H1 (cell line): ENCODE results near the gene TGFB3. TPM values are rescaled to one million over a fixed set of nuclear protein-coding genes. Genes with fewer than 3 reads are reported as not detected.

Experiments
- CTCF ChIA-PET: fragments of 300-600 bp; sonication (Branson Sonifier 250); formaldehyde crosslinking; loops from one replicate; lab custom pipeline; 2021; ENCODE audit not compliant: partially characterized antibody; lab: Charles Lee
- POLR2A ChIA-PET: fragments of 300-600 bp; sonication (Branson Sonifier 250); formaldehyde crosslinking; loops from one replicate; lab custom pipeline; 2021; ENCODE audit warnings: inconsistent platforms; ENCODE audit not compliant: partially characterized antibody; lab: Charles Lee
- DNase-seq, 2 experiments: peaks; one replicate each; pipeline versions ENCODE4 v3.0.0 to v3.0.0-alpha.2; 2010 to 2022; ENCODE audit warnings: low spot score in 2 of 2, low read depth in 1 of 2, mixed read lengths in 1 of 2
- FAIRE-seq: peaks from 2 replicates; lab custom pipeline; 2011; peaks lifted over from hg19 to GRCh38; lab: Jason Lieb, UNC
- H2AFZ ChIP-seq: 2 replicates; pipeline ENCODE4 v1.8.1; 2012; ENCODE audit warnings: low read length, inconsistent platforms
- H2AK5ac ChIP-seq: 2 replicates; pipeline ENCODE4 v1.6.1; 2013; ENCODE audit warnings: low read depth, low read length
- H2BK120ac ChIP-seq: replicated peaks from 2 replicates; pipeline ENCODE3; 2013; ENCODE audit warnings: low read depth, low read length, inconsistent platforms
- H2BK12ac ChIP-seq: 2 replicates; pipeline ENCODE4 v1.6.1; 2013; ENCODE audit warnings: low read depth, low read length
- H2BK15ac ChIP-seq: 2 replicates; pipeline ENCODE4 v1.6.1; 2013; ENCODE audit warnings: low read length
- H2BK20ac ChIP-seq: 2 replicates; pipeline ENCODE4 v1.6.1; 2013; ENCODE audit warnings: low read length
- H2BK5ac ChIP-seq: 2 replicates; pipeline ENCODE4 v1.6.1; 2013; ENCODE audit warnings: low read depth, low read length
- H3K14ac ChIP-seq: 2 replicates; pipeline ENCODE4 v1.6.1; 2013; ENCODE audit warnings: inconsistent platforms; ENCODE audit not compliant: insufficient read length
- H3K18ac ChIP-seq: 2 replicates; pipeline ENCODE4 v1.6.1; 2013; ENCODE audit warnings: low read length; ENCODE audit errors: extremely low read depth
- H3K23ac ChIP-seq: 2 replicates; pipeline ENCODE4 v1.6.1; 2013; ENCODE audit warnings: inconsistent platforms; ENCODE audit not compliant: insufficient read length
- H3K23me2 ChIP-seq: 2 replicates; pipeline ENCODE4 v1.6.1; 2013; ENCODE audit warnings: low read depth, low read length
- H3K27ac ChIP-seq: 2 replicates; pipeline ENCODE4 v1.6.1; 2011; ENCODE audit warnings: low read depth, low read length, inconsistent platforms
- H3K27me3 ChIP-seq, 4 experiments: replicated peaks in 1 of 4; 1 replicate in 1 of 4; 2 replicates in 3 of 4; pipeline versions ENCODE4 v1.6.1 to v1.8.1; 2011 to 2013; ENCODE audit warnings: low read length in 3 of 4, mild to moderate bottlenecking in 3 of 4, inconsistent platforms in 2 of 4, mixed read lengths in 2 of 4, moderate library complexity in 1 of 4; ENCODE audit not compliant: control insufficient read depth in 3 of 4, insufficient read depth in 3 of 4; ENCODE audit errors: extremely low read depth in 1 of 4
- H3K36me3 ChIP-seq, 4 experiments: 2 replicates each; pipeline versions ENCODE4 v1.6.1 to v1.8.1; 2011 to 2013; ENCODE audit warnings: mild to moderate bottlenecking in 4 of 4, low read length in 3 of 4, moderate library complexity in 2 of 4, control low read depth in 1 of 4, inconsistent platforms in 1 of 4; ENCODE audit not compliant: insufficient read depth in 4 of 4, control insufficient read depth in 2 of 4
- H3K4ac ChIP-seq: replicated peaks from 2 replicates; pipeline ENCODE3; 2013; ENCODE audit warnings: low read length, low read depth, mixed read lengths, inconsistent platforms; ENCODE audit not compliant: insufficient read length
- H3K4me1 ChIP-seq, 4 experiments: replicated peaks in 1 of 4; 1 replicate in 1 of 4; 2 replicates in 3 of 4; pipeline versions ENCODE4 v1.6.1 to v1.8.1; 2011 to 2013; ENCODE audit warnings: low read length in 3 of 4, inconsistent platforms in 2 of 4, mixed read lengths in 1 of 4; ENCODE audit not compliant: insufficient read depth in 4 of 4, control insufficient read depth in 3 of 4
- H3K4me2 ChIP-seq, 2 experiments: 2 replicates each; pipeline versions ENCODE4 v1.6.1 to v1.8.1; 2011 to 2013; ENCODE audit warnings: low read depth in 2 of 2, low read length in 2 of 2, control low read depth in 1 of 2, inconsistent platforms in 1 of 2, mild to moderate bottlenecking in 1 of 2; ENCODE audit not compliant: insufficient read depth in 1 of 2
- H3K4me3 ChIP-seq, 4 experiments: fragments of 200-600, 300-600 bp in 1 of 4; sonication (generic), shearing (Covaris generic), sonication (Bioruptor Twin) in 1 of 4; 2 replicates each; pipeline versions ENCODE4 v1.5.1 to v1.8.1; 2011 to 2016; ENCODE audit warnings: low read length in 4 of 4, low read depth in 3 of 4, control low read depth in 2 of 4, inconsistent platforms in 2 of 4, mild to moderate bottlenecking in 2 of 4, mixed read lengths in 1 of 4, moderate library complexity in 1 of 4; ENCODE audit not compliant: insufficient read depth in 2 of 4; ENCODE audit errors: extremely low read depth in 1 of 4
- H3K56ac ChIP-seq: replicated peaks from 2 replicates; pipeline ENCODE3; 2013; ENCODE audit warnings: low read depth, mild to moderate bottlenecking, mixed read lengths, low read length, inconsistent platforms; ENCODE audit not compliant: insufficient read length
- H3K79me1 ChIP-seq: 2 replicates; pipeline ENCODE4 v1.6.1; 2013; ENCODE audit warnings: low read depth, low read length, control low read depth
- H3K79me2 ChIP-seq, 2 experiments: 2 replicates each; pipeline versions ENCODE4 v1.6.1 to v1.8.1; 2012 to 2013; ENCODE audit warnings: low read length in 2 of 2, mild to moderate bottlenecking in 2 of 2, inconsistent platforms in 1 of 2; ENCODE audit not compliant: insufficient read depth in 2 of 2, control insufficient read depth in 1 of 2
- H3K9ac ChIP-seq, 4 experiments: replicated peaks in 1 of 4; 1 replicate in 1 of 4; 2 replicates in 3 of 4; pipeline versions ENCODE4 v1.6.1 to v1.8.1; 2011 to 2013; ENCODE audit warnings: low read depth in 3 of 4, low read length in 3 of 4, control low read depth in 2 of 4, mild to moderate bottlenecking in 2 of 4, moderate library complexity in 2 of 4, inconsistent platforms in 1 of 4; ENCODE audit errors: extremely low read depth in 1 of 4
- H3K9me3 ChIP-seq, 2 experiments: 2 replicates each; pipeline versions ENCODE4 v1.6.1 to v1.8.1; 2012 to 2013; ENCODE audit warnings: mild to moderate bottlenecking in 2 of 2, moderate library complexity in 2 of 2, control low read depth in 1 of 2, inconsistent platforms in 1 of 2, low read depth in 1 of 2, low read length in 1 of 2, mixed read lengths in 1 of 2; ENCODE audit not compliant: insufficient read depth in 2 of 2
- H4K20me1 ChIP-seq, 2 experiments: replicated peaks in 1 of 2; 2 replicates each; pipeline versions ENCODE3 to v1.8.1; 2011 to 2013; ENCODE audit warnings: inconsistent platforms in 2 of 2, low read length in 2 of 2, mild to moderate bottlenecking in 1 of 2; ENCODE audit not compliant: insufficient read depth in 2 of 2, control insufficient read depth in 1 of 2
- H4K5ac ChIP-seq: 2 replicates; pipeline ENCODE4 v1.6.1; 2013; ENCODE audit warnings: low read length, low read depth, mixed read lengths, inconsistent platforms; ENCODE audit not compliant: insufficient read length
- H4K8ac ChIP-seq: 2 replicates; pipeline ENCODE4 v1.8.0; 2013; ENCODE audit warnings: mild to moderate bottlenecking, moderate library complexity, low read length, inconsistent platforms; ENCODE audit not compliant: insufficient read depth; ENCODE audit errors: extremely low read depth
- H4K91ac ChIP-seq: replicated peaks from 2 replicates; pipeline ENCODE3; 2013; ENCODE audit warnings: low read length, mixed read lengths, inconsistent platforms; ENCODE audit not compliant: insufficient read length
- ASH2L ChIP-seq: fragments of 200-600, 300-600 bp; sonication (generic); IDR thresholded peaks from one replicate; pipeline ENCODE4 v1.7.1; 2017; ENCODE audit warnings: low read length
- CHD1 ChIP-seq: IDR thresholded peaks from 2 replicates; pipeline ENCODE4 v1.6.1; 2012; ENCODE audit warnings: low read depth, low read length, improper control_type of control experiment
- KDM1A ChIP-seq: fragments of 200-600, 300-600 bp; sonication (generic); IDR thresholded peaks from 2 replicates; pipeline ENCODE4 v1.7.1; 2016; ENCODE audit warnings: mild to moderate bottlenecking, low read length, borderline replicate concordance
- POLR2A ChIP-seq, 2 experiments: IDR thresholded peaks; 1 replicate in 1 of 2; 2 replicates in 1 of 2; pipeline ENCODE4 v1.6.1; 2011; ENCODE audit warnings: low read depth in 2 of 2, low read length in 2 of 2, mild to moderate bottlenecking in 2 of 2; ENCODE audit errors: control extremely low read depth in 1 of 2
- TEAD4 ChIP-seq: IDR thresholded peaks from 2 replicates; pipeline ENCODE4 v1.6.1; 2012; ENCODE audit warnings: low read depth, low read length, inconsistent platforms, mixed read lengths
- YY1 ChIP-seq: IDR thresholded peaks from 2 replicates; pipeline ENCODE4 v1.6.1; 2011; ENCODE audit warnings: low read depth, mild to moderate bottlenecking, low read length
- WGBS, 2 experiments: shearing (Covaris generic) in 1 of 2; methylation state at CpG; one replicate each; pipeline versions ENCODE4 v1.1.6 to v1.1.7; 2013 to 2015; ENCODE audit warnings: low lambda C conversion rate in 2 of 2, mixed read lengths in 2 of 2, inconsistent platforms in 1 of 2, low coverage in 1 of 2, missing lambda C conversion rate in 1 of 2; ENCODE audit not compliant: insufficient replicate concordance in 2 of 2, insufficient coverage in 1 of 2, insufficient read length in 1 of 2; ENCODE audit errors: extremely low coverage in 1 of 2, missing lambda C conversion rate in 1 of 2; 5-methylcytosine and 5-hydroxymethylcytosine counted together
- polyA plus RNA-seq, 7 experiments: library from polyadenylated mRNA; depleted of rRNA in 3 of 7; stranded (reverse) in 5 of 7; unstranded in 2 of 7; fragments of >200 nt in 5 of 7; fragments of 200-250 nt in 2 of 7; gene quantifications; 1 replicate in 5 of 7; 2 replicates in 1 of 7; 4 replicates in 1 of 7; pipeline versions ENCODE4 v1.2.1 to v1.2.3, GENCODE V29; 2011 to 2013; ENCODE audit warnings: missing spikeins in 2 of 7, mixed read lengths in 2 of 7
- total RNA-seq: library from RNA; stranded (reverse); fragmentation: NEBNext Ultra II Directional; extraction: Animal tissue kit (Norgen Biotek cat#: 25700); gene quantifications from 2 replicates; pipeline ENCODE4 v1.2.1, GENCODE V29; 2021

Gene TGFB3
- total and polyA plus RNA-seq, 2 of the 8 experiments (the other 6 are each of a cell fraction or from before 2014, with no cell fraction given), result 0.65 to 0.86 TPM

DNA sequence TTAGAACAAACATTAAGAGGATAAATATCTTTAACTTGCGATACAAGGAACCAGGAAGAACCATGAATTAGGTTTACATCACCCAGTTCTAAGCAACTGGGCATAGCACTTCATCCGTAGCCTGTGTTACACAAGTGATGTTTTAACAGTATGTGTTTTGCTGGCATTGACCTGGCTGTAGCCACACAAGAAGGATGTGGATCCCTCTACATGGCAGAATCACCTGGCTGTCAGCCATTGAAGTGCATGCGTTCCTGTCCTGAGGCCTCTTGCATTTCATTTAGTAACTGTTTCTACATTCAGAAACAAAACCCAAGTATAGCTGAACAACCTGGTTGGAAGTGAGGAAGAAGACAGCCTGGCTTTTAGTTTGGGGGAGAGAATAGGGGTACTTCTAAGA is 72.2 kb downstream of the TGFB3 start:
- Histone ChIP-seq H3K4me1 (peaks cover 0 to 4% (median 1%) of the 10 kb centered on the region in 4 experiments; a peak in 1 of 7 replicates), H4K8ac (no peak overlapping the region), H3K9me3 (no peaks in the 10 kb centered on the region), H3K4me2 (no peak overlapping the region), H3K56ac (no peak overlapping the region), H3K23me2 (no peaks in the 10 kb centered on the region; the same call in 1 of the 2 replicates), H3K14ac (no peak overlapping the region), H2BK15ac (no peak overlapping the region), H2BK12ac (no peak overlapping the region), H4K5ac (no peak overlapping the region), H4K91ac (no peak overlapping the region), H2AK5ac (no peak overlapping the region), H2BK5ac (no peak overlapping the region), H2BK20ac (no peak overlapping the region), H3K23ac (no peak overlapping the region), H3K4me3 (no peak overlapping the region), H3K4ac (no peak overlapping the region), H3K18ac (no peak overlapping the region), H3K27ac (no peak overlapping the region), H3K79me2 (no peaks in the 10 kb centered on the region), H4K20me1 (no peaks in the 10 kb centered on the region), H3K36me3 (no peaks in the 10 kb centered on the region; a peak in 1 of 8 replicates), H2BK120ac (no peak overlapping the region), H2AFZ (no peak overlapping the region), H3K79me1 (no peaks in the 10 kb centered on the region), H3K9ac (no peak overlapping the region), H3K27me3 (no peaks in the 10 kb centered on the region)
- no peak for DNase-seq
- no peak for FAIRE-seq
- TF ChIP-seq TEAD4 (no peak), KDM1A (no peak), CHD1 (no peak), YY1 (0 out of 2 replicates have a peak, but pooled peaks have one; percentile 14), ASH2L (no peak), POLR2A (IDR thresholded peaks at IDR 0.05; ENCODE audit: control extremely low read depth in 1 of 2, low read depth in 2 of 2, low read length in 2 of 2) (no peak)
- ChIA-PET CTCF (interaction anchor here (1.2 to 10.5 kb wide), 4 partner anchors 10 to 67 kb away, joined by 3 to 261 read pairs (median 20); partner anchors contain the start of genes IFT43 and TGFB3), POLR2A (no interaction called here)
- 93% methylated on average over 3 of the region's 3 CpGs; no CpG with 5 or more reads in 1 of the 2 experiments for WGBS, 2 experiments
